Peyer's patch (tissue), 4 donors: ENCODE data around the gene CHRNA1.

Experiments used
- POLR2A ChIP-seq, 2 donors: fragments of 450-650 bp; IDR thresholded peaks; one replicate each; pipeline ENCODE4 v1.5.1; 2017; ENCODE audit warnings: antibody characterized with exemption in 2 of 2, mild to moderate bottlenecking in 2 of 2, moderate library complexity in 2 of 2
- TF ChIP-seq, protein P1 (sequence below), 6 experiments: fragments of 450-650 bp in 4 of 6; fragments of 200-600 bp in 2 of 6; sonication (generic) in 1 of 6; IDR thresholded peaks; one replicate each; pipeline ENCODE4 v1.5.1; 2017 to 2019; ENCODE audit warnings: antibody characterized with exemption in 6 of 6, mild to moderate bottlenecking in 3 of 6, moderate library complexity in 1 of 6

DNA sequence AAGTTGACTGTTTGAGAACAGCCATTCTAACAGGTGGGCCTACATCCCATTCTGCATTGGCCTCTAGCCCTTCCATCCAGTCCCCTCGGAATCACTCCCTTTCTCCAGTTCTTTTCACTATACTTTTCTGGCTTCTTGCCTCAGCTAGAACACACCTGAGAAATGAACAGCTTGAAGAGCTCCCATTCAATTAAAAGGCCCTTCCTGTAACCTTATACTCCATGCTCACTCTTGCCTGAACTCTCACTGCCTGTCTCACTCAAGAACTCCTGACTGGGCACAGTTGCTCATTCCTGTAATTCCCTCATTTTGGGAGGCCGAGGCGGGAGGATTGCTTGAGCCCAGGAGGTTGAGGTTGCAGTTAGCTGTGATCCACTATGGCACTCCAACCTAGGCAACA lies 23.6 kb downstream of the CHRNA1 start:
- TF ChIP-seq, protein P1, sequence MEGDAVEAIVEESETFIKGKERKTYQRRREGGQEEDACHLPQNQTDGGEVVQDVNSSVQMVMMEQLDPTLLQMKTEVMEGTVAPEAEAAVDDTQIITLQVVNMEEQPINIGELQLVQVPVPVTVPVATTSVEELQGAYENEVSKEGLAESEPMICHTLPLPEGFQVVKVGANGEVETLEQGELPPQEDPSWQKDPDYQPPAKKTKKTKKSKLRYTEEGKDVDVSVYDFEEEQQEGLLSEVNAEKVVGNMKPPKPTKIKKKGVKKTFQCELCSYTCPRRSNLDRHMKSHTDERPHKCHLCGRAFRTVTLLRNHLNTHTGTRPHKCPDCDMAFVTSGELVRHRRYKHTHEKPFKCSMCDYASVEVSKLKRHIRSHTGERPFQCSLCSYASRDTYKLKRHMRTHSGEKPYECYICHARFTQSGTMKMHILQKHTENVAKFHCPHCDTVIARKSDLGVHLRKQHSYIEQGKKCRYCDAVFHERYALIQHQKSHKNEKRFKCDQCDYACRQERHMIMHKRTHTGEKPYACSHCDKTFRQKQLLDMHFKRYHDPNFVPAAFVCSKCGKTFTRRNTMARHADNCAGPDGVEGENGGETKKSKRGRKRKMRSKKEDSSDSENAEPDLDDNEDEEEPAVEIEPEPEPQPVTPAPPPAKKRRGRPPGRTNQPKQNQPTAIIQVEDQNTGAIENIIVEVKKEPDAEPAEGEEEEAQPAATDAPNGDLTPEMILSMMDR (IDR thresholded peaks at IDR 0.05): no peak
- no peak for TF ChIP-seq POLR2A (IDR thresholded peaks at IDR 0.05)
